Retina (tissue), 1 donor: Measurements from ENCODE around the gene CLEC4D.
"Not testable (repeated sequence)": the region's sequence is repeated elsewhere in the genome, so short reads cannot be mapped to it uniquely, and the experiment has no call there.

ENCODE experiments used
- DNase-seq: peaks from one replicate; pipeline ENCODE4 v3.0.0-alpha.2; 2016

CLEC4D gene

DNA sequence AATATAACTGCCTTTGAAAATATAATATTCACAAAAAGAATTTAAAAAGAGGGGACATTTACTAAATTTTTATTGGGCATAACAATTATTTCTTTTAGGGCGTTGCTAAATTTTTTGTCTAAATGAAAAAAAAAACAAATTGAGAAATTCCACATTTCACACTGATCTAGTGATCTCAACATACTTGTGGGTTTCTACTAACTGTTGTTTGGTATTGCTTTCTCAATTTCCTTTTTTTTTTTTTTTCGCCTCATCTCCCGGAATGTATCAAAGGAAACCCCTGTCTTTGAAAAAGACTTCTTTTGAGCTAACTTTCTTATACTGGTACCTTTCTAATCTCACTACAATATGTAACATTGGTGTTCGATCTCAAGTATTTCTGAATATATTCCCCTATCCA is at the start of gene CLEC4D:
Gene CLEC4D, plus strand, starts transcription at position 248 of the 400 bp plus-strand sequence. CDS start 230 bp downstream, outside the sequence.
- no peak for DNase-seq

DNA sequence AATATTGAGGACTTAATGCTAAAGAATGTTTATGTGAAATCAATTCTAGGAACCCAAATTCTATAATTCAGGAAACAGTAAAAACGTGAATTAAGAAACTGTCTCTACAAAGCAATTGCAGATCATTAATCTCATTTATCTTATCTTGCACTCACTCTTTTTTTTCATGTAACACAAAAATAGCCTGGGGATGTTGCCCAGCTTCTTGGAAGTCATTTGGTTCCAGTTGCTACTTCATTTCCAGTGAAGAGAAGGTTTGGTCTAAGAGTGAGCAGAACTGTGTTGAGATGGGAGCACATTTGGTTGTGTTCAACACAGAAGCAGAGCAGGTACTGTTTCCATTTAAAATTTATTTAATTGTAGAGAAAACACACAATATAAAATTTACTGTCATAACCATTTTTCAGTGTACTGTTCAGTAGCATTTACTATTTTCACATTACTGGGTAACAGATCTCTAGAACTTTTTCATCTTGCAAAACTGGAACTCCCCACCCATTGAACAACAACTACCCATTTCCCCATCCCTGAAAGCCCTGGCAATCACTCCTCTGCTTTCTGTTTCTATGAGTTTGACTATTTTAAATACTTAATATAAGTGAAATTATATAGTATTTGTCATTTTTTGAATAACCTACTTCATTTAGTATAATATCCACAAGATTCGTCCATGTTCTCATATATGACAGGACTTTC is 47.9 kb upstream of the CLEC4D start:
- DNase-seq: no peak

DNA sequence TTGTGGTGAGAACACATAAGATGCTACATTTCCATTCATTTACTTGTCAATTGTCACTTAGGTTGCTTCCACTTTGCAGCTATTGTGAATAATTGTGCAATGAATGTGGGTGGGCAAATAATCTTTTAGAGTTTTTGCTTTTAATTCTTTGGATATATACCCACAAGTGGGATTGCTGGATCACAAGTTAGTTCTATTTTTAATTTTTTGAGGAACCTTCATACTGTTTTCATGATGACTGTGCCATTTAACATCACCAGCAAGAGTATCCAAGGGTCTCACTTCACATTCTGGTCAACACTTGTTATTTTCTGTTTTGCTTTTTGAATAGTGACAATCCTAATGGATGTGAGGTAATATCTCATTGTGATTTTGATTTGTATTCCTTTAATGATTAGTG is 47.1 kb upstream of the CLEC4D start:
- no peak for DNase-seq

DNA sequence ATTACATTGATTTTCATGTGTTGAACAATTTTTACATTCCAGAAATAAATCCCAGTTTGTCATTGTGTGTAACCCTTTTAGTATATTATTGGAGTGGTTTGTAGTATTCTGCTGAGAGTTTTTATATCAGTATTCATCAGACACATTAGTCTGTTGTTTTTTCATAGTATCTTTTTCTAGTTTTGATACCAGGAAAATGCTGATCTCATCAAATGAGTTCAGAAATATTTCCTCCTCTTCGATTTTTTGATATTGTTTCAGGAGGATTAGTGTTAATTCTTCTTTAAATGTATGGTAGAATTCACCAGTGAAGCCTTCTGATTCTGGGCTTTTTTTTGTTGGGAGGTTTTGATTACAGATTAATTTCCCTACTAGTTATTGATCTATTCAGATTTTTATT is 42.2 kb upstream of the CLEC4D start:
- DNase-seq: no peak

DNA sequence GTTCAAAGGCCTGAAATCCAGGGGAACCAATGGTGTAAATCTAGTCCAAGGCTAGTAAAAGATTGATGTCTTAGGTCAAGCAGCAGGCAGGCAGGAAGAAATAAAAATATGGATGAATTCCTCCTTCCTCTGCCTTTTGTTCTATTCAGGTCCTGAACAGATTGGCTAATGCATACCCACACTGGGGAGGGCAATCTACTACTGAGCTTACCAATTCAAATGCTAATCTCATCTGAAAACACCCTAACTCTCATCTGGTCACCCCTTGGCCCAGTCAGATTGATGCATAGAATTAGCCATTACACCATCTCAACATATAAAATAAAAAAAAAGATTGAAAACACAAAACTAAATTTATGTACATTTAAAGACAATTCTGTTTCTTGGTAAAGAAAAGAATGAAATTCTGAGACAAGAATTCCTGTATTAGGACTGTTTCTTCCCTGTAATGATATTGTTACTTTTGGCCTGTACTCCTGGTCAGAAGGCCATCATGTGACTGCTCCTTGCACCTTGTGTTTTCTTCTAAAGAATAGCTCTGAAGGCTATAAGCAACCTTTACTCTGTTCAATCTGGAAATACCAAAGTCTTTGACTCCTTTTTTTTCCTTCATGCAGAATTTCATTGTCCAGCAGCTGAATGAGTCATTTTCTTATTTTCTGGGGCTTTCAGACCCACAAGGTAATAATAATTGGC is 37.6 kb upstream of the CLEC4D start:
- DNase-seq: no peak

DNA sequence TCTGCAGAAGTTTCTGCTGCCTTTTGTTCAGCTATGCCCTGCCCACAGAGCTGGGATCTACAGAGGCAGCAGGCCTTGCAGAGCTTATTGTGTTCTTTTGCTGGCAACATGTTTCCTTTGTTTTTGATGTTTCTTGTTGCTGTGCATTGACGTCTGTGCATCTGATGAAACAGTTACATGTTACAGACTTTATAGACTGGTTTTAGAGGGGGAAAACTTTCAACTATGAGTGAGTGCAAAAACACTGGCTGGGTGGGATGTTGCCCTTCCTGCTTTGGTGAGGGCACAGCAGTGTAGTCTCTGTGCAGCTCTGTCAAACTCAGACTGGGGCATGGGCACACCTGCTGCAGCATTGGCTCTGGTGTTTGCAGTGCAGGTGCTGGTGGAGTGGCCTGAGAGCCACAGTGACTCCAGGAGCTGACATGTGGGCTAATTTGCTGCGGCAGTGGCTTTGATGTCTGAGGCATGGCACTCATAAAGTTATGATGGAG is 30.7 kb upstream of the CLEC4D start:
- no peak for DNase-seq

DNA sequence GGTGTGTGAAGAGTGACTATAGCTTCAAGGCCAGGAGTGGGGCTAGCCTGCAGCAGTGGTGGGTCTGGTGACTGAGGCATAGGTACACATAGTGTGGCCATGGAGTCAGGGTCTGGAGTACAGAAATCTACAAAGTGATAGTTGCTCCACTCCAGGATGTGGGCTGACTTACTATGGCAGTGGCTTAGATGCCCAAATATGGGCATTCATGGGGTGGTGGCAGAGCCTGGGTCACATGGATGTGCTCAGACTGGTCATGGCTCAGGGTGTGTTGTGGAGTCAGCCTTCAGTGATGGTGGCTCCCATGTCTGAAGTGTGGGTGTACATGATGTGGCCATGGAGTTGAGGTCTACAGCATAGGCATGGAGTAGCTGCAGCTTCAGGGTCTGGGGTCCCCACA is 30.2 kb upstream of the CLEC4D start:
- no peak for DNase-seq

DNA sequence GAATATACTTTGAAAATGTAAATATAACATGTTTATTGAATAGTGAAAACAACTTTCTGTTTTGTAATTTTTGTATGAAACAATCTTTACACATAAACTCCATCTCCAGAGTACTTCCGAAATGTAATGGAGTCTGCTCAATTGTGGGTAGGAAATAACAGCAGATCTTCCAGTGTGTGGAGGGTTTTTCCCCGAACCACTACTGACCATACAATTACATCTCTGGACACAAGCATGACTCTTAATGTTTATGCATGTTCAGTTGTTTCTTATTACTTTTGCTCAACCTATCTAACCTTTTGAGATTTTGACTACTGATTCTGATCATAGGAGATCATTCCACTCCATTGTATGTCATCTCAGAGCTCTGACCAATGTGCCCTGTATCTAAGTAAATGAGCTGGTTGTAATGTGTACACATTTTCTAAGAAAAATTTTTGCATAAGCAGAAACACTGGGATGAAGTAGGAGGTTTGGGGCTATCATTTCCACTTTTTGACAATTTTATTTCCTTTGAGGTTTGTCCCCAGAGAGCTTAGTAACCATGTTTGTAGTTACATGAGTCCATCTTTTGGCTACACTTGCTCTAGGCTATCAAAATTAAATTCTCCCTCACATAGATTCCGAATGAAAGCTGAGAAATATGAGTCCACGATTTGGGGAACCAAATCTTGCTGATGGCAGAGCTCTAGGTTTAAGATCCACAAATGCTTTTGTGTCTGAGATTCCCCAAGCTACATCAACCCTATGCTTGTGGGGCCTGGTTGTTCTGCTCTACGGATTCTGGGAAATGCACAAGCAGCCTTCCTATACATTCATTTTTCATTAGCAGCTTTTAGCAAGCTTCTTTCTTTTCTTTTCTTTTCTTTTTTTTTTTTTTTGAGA is 21.4 kb upstream of the CLEC4D start:
- no peak for DNase-seq

DNA sequence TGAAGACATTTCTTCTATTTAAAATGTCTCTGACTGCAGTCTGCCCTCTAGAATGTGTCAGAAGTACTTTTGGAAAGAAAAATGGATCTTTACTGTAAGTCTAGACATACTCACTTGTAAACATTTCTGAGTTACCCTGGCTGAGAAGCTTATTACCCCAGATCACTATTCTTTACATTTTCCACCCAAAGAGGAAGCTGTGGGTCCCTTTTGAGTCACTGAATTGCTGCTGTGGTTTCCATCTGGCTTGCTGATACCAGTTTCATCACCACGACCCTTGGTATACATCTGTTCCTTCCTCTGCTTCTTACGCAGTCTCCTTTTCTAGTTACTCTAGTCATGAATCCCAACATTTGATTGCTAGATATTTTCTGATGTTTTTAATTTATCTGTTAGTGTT is 20.2 kb upstream of the CLEC4D start:
- no peak for DNase-seq

DNA sequence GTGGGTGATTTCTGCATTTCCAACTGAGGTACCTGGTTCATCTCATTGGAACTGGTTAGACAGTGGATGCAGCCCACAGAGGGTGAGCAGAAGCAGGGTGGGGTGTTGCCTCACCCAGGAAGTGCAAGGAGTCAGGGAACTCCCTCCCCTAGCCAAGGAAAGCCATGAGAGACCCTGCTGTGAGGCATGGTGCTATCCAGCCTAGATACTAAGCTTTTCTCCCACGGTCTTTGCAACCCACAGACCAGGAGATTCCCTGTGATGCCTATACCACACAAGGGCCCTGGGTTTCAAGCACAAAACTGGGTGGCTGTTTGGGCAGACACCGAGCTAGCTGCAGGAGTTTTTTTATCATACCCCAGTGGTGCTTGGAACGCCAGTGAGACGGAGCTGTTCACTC is 17.6 kb upstream of the CLEC4D start:
- DNase-seq: not testable (repeated sequence)

DNA sequence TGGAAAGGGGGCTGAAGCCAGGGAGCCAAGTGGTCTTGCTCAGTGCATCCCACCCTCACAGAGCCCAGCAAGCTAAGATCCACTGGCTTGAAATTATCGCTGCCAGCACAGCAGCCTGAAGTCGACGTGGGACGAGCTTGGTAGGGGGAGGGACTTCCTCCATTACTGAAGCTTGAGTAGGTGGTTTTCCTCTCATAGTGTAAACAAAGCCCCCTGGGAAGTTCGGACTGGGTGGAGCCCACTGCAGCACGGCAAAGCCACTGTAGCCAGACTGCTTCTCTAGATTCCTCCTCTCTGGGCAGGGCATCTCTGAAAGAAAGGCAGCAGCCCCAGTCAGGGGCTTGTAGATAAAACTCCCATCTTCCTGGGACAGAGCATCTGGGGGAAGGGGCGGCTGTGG is 17.2 kb upstream of the CLEC4D start:
- DNase-seq: not testable (repeated sequence)

DNA sequence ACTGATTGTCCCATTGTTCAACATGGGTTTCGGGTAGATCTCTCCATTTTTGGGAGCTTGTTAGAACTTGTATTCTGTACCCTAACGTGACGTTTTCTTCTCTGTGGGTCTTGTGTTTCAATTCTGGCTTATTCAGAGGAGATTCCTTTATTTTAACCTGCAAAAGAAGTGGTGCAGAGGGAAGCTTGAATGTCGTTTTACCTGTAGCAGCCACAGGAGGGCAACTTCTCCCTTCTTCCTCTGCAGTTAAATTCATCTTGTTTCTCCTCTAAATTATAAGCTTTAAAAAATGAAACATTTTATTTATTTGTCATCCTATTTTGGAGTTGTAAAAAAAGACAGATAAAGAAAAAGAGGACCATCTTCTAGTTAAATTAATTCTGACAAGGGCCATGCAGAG is 13.7 kb upstream of the CLEC4D start:
- no peak for DNase-seq

DNA sequence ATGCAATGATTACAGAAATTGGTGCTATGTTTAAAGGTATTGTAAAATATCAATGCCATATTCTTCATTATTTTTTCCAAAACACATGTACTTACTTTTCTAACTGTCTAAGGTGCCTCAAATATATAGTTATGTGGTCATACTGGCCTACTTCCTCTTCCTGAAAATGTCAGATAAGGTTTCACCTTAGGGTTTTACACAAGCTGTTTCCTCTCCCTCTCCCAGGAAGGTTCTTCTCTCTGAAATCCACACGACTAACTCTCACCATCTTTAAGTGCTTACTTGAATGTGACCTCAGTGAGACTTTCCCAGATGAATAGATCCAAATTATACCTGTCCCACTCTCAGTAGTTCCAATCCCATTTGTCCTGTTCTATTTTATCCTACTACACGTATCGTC is 11.6 kb upstream of the CLEC4D start:
- DNase-seq: no peak

DNA sequence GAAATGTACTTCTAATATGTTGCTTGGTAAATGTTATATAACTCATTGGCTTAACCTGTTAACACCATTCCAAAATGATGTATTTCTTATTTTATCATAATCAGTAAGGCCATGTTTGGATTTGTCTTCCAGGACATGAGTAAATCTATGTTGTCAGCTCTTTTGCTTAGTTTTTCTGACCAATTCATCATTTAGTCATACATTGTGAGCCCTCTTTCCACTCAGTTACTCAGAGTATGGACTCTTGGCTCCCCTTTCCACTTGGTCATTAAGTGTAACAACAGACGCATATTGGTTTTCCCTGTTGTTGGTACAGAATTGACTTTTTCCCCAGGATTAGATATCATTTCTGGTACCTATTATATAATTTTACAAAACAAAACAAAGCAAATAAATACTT is 9.0 kb upstream of the CLEC4D start:
- DNase-seq: no peak

DNA sequence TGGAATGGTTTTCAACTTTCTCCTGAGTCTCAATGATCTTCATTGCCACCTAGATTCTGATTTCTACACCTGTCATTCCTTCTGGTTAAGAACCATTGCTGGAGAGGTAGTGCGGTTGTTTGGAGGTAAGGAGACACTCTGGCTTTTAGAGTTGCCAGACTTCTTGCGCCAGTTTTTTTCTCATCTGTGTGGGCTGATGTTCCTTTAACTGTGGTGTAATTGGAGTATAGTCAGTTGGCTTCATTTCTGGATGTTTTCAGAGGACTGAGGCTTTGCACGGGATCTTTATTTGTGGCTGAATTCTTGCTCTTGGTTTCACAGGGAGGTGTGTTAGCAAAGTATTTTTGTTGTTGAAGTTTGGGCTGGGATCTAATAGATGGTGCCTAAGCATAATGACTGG is 5.7 kb upstream of the CLEC4D start:
- no peak for DNase-seq

DNA sequence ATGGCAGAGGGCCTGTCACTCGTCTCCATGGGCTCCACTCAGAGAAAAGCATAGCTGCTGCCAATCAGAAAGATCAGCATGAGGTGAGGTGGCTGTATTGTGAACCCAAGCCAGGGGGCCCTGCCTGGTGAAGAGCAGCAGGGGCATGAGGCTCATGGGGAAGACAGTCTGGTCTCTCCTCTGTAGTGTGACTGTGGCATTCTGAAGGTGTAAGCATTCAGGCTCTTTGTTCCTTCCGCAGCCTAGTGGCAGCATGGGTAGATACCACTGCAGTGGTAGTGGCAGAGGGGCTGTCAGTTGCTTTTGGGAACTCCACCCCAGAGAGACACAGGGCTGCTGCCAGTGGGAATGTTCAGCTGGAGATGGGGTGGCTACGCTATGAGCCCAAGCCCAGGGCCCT is 5.1 kb upstream of the CLEC4D start:
- no peak for DNase-seq

DNA sequence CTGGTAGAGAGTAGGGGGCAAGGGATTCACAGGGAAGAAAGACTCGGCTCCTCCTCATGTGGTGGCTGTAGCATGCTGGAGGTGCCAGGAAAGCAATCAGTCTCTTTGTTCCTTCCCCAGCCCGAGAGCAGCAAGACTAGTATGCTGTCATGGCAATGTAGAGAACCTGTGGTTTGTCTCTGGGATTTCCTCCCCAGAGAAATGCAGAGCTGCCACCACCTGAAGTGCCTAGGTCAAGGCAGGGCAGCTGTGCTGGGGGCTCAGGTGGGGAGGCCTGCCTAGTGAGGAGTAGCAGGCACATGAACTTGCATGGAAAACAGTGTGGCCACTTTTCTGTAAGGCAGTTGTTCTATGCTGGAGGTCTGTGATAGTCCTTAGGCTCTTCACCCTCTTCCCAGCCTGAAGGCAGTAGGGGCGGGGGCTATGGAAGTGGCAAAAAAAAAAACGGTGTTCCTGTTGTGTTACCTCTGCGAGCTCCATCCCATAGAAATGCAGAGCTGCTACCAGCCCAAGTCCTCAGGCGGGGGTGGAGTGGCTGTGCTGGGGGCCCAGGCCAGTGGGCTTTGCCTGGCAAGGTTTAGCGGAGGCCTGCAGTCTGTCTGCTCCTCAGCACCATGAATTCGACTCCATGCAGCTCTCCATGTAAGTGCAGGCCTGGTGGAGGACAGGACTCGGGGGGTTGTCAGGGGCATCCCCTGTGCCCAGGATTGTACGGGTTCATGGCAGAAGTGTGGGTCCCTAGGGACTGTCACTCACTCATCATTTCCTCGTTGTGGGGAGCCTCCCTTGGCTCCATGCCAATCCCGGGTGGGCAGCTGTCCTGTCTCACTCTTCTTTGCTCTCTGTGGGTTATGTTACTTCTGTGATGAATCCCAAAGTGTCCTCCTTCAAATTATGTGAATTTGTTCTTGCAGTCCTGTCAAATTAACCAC is 4.1 kb upstream of the CLEC4D start:
- DNase-seq: no peak

DNA sequence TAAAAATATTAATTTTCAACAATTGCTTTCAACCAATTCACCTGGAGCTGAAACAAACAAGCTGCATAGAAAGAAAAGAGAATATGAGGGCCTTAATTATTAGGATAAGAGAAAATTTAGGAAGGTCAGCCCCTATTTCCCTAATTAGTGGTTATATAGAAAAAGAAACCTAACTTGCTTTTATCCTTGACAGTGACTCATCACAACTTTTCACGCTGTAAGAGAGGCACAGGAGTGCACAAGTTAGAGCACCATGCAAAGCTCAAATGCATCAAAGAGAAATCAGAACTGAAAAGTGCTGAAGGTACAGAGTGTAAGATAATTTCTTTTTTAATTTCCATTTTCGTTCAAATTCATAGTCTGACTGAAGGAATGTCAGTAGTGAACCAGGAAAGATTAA is 4.7 kb downstream of the CLEC4D start:
- DNase-seq: no peak

DNA sequence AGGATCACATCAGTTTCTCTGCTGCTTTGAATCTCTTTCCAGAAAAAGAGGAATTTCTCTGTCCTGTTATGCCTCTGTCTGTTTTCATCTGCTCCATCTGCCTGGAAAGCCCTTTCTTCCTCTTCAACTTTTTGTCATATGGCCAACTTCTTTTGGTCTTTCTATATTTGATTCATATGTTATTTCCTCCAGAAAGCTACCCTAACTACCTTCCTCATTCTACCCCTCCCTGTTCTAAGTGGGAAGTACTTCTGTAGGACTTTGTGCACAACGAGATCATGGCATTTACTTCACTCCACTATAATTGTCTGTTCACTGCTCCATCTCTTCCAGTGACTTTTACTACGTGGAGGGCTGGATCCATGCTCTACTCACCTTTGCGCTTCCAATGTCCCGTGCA is 5.9 kb downstream of the CLEC4D start:
- DNase-seq: no peak

DNA sequence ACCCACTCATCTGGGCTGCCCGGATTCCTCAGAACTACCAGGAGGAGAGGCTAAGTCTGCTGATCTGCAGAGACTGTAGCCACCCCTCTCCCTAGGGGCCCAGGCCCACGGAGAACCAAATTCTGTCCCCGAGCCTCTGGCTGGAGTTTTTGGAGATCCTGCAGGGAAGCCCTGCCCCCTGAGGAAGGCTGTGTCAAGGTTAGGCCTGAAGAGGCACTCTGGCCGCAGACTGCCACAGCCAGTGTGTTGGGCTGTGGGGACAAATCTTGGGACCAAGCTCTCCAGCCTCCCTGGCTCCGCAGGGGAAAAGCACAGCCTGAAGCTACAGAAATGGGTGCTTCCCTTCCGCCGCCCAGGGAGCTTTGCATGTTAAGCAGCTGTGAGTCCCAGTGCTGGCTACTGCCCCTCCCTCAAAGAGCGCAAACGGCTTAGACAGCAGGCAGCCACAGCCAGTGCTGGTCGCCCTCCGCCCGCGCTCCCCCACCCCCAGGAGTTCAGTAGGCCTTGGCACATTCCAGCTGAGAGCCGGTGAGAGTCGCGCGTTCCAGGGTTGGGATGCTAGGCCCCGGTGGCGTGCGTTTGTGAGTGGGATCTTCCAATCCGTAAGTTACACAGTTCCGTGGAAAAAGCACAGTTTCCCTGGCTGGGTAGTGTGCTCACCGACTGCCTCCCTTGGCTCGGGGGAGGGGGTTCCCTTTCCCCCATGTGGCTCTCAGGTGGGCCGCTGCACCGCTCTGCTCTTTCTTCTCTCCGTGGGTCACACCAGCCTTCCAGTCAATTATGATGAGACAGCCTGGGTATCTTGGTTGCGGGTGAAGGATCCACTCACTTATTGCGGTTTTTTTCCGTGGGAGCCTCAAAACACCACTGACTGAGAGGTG is 14.2 kb downstream of the CLEC4D start:
- DNase-seq: no peak

DNA sequence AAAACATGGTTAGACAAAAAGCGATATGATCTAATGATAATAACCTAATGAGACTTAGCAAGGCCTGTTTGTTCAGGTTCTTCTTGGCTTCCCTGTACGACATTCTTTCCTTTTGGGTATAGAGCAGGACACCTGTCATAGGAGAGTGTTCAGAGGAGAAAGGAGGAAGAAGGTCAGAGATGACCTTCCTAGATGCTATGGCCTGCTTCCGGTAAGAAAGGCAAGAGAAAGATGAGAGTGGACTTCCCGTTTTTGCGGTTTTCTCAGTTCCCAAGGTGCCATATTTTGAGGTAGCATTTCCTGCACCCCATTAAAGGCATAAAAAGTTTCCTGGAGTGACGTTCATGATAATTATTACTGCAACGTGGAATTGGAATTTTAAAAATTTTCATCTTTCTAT is 18.7 kb downstream of the CLEC4D start:
- DNase-seq: no peak
